NCI-H128 (cell line): ENCODE data around the gene MST1.

Source experiments
- DNase-seq: peaks from one replicate; lab custom pipeline; 2025; ENCODE audit not compliant: unreplicated experiment; lab: John Stamatoyannopoulos, UW

The MST1 gene

GRCh38 chr3:49718858-49719213, 29.6 kb upstream of the MST1 start:
- no peak for DNase-seq

- DNase-seq = no peak
Observed at GRCh38 chr3:49717959-49718857, 28.9 kb upstream of the MST1 start.

- DNase-seq = no peak
Observed at GRCh38 chr3:49717211-49717958, 28.1 kb upstream of the MST1 start.

GRCh38 chr3:49716691-49717210, 27.5 kb upstream of the MST1 start:
- DNase-seq = no peak

GRCh38 chr3:49716169-49716568, 26.9 kb upstream of the MST1 start:
- no peak for DNase-seq

- no peak for DNase-seq
Observed at GRCh38 chr3:49715611-49716121, 26.4 kb upstream of the MST1 start.

- no peak for DNase-seq
Observed at GRCh38 chr3:49714728-49715550, 25.7 kb upstream of the MST1 start.

- DNase-seq = no peak
Observed at GRCh38 chr3:49713336-49714105, 24.2 kb upstream of the MST1 start.

- no peak for DNase-seq
Observed at GRCh38 chr3:49712631-49713317, 23.5 kb upstream of the MST1 start.

- DNase-seq = no peak
Observed at GRCh38 chr3:49712166-49712565, 22.9 kb upstream of the MST1 start.

- DNase-seq = no peak
Observed at GRCh38 chr3:49711489-49711888, 22.2 kb upstream of the MST1 start.

- DNase-seq = no peak
Observed at GRCh38 chr3:49709852-49710251, 20.6 kb upstream of the MST1 start.

- DNase-seq = no peak
Observed at GRCh38 chr3:49707113-49707480, 17.8 kb upstream of the MST1 start.

- no peak for DNase-seq
Observed at GRCh38 chr3:49706456-49707112, 17.3 kb upstream of the MST1 start.

- DNase-seq = no peak
Observed at GRCh38 chr3:49705390-49705960, 16.2 kb upstream of the MST1 start.

GRCh38 chr3:49704629-49705028, 15.4 kb upstream of the MST1 start:
- no peak for DNase-seq

- DNase-seq = no peak
Observed at GRCh38 chr3:49703956-49704355, 14.7 kb upstream of the MST1 start.

GRCh38 chr3:49703443-49703927, 14.2 kb upstream of the MST1 start:
- DNase-seq = peak; percentile 30

- DNase-seq = no peak
Observed at GRCh38 chr3:49702672-49703071, 13.4 kb upstream of the MST1 start.
